ENCODE data around the gene PHC2. TPM values are rescaled to one million over a fixed set of nuclear protein-coding genes. Genes with fewer than 3 reads are reported as not detected.

Gene PHC2
- total RNA-seq, 1 donor from 2014 or later: 135 TPM

- no peaks in the 10 kb centered on the region for H3K9me3 Mint-ChIP-seq (ENCODE audit: low read depth)
- peaks cover 2% of the 10 kb centered on the region for H3K27me3 Mint-ChIP-seq
- TF ChIP-seq CTCF (IDR thresholded peaks at IDR 0.05; ENCODE audit: unreplicated experiment): no peak
- peaks cover 9% of the 10 kb centered on the region for H3K4me1 Mint-ChIP-seq (ENCODE audit: low read depth)
- DNase-seq (ENCODE audit: low spot score, unreplicated experiment): no peak
- H3K36me3 Mint-ChIP-seq (ENCODE audit: insufficient read depth): peaks cover 7% of the 10 kb centered on the region
- no peak overlapping the region for H3K27ac Mint-ChIP-seq
- H3K4me3 Mint-ChIP-seq (ENCODE audit: low read depth): no peak overlapping the region
Observed at GRCh38 chr1:33373606-33374005, 57.3 kb downstream of the PHC2 start.

DNA sequence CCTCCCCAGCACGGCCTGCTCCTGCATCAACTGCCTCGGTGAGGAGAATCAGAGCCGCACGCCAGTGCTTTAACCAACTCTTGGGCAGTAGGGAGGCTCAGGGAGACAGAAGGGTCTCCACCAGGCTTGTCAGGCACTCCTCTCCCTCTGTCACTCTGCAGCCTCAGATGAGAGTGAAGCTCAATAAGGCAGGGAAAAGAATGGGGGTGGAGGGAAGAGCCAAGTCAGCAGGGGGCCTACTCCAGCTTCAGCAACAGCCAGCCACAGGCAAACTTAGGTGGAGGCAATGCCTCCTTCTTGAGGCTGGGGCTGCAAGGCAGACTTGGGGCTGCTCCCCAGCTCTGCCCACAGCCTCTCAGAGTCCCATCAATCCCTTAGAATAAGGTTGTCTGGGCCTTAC, 58.2 kb downstream of the PHC2 start:
- H3K4me3 Mint-ChIP-seq (ENCODE audit: low read depth): no peak overlapping the region
- H3K36me3 Mint-ChIP-seq (ENCODE audit: insufficient read depth): peaks cover 7% of the 10 kb centered on the region
- H3K27ac Mint-ChIP-seq: no peak overlapping the region
- H3K4me1 Mint-ChIP-seq (ENCODE audit: low read depth): peaks cover 3% of the 10 kb centered on the region
- no peak for TF ChIP-seq CTCF (IDR thresholded peaks at IDR 0.05; ENCODE audit: unreplicated experiment)
- H3K9me3 Mint-ChIP-seq (ENCODE audit: low read depth): no peaks in the 10 kb centered on the region
- peaks cover 2% of the 10 kb centered on the region for H3K27me3 Mint-ChIP-seq
- DNase-seq (ENCODE audit: low spot score, unreplicated experiment): no peak

DNA sequence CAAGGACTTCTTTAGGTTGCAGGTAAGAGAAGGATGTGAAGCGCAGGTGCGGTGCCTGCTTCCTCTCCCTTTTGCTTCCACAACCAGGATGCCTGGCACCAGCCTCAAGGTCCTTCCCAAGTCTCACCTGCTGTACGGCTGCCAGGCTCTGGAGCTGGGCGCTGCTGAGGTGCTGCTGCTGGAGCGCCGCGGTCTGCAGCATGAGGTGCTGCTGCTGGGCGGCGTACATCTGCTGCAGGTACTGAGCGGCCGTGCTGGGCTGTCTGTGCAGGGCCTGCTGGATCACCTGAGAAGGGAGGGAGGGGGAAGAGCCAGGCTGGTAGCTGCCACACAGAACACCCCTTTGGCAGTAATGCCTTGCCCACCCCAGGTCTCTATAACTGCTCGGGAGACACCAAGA, 58.7 kb downstream of the PHC2 start:
- peaks cover 2% of the 10 kb centered on the region for H3K27me3 Mint-ChIP-seq
- no peaks in the 10 kb centered on the region for H3K9me3 Mint-ChIP-seq (ENCODE audit: low read depth)
- no peak for DNase-seq (ENCODE audit: low spot score, unreplicated experiment)
- no peak overlapping the region for H3K27ac Mint-ChIP-seq
- peaks cover 2% of the 10 kb centered on the region for H3K4me1 Mint-ChIP-seq (ENCODE audit: low read depth)
- no peak overlapping the region for H3K4me3 Mint-ChIP-seq (ENCODE audit: low read depth)
- no peak for TF ChIP-seq CTCF (IDR thresholded peaks at IDR 0.05; ENCODE audit: unreplicated experiment)
- H3K36me3 Mint-ChIP-seq (ENCODE audit: insufficient read depth): peaks cover 7% of the 10 kb centered on the region

GRCh38 chr1:33371334-33371733, 59.6 kb downstream of the PHC2 start:
- H3K36me3 Mint-ChIP-seq (ENCODE audit: insufficient read depth): peaks cover 7% of the 10 kb centered on the region
- H3K9me3 Mint-ChIP-seq (ENCODE audit: low read depth): no peaks in the 10 kb centered on the region
- DNase-seq (ENCODE audit: low spot score, unreplicated experiment): no peak
- H3K4me1 Mint-ChIP-seq (ENCODE audit: low read depth): peaks cover 7% of the 10 kb centered on the region
- peaks cover 2% of the 10 kb centered on the region for H3K27me3 Mint-ChIP-seq
- no peak overlapping the region for H3K27ac Mint-ChIP-seq
- H3K4me3 Mint-ChIP-seq (ENCODE audit: low read depth): no peak overlapping the region
- no peak for TF ChIP-seq CTCF (IDR thresholded peaks at IDR 0.05; ENCODE audit: unreplicated experiment)

DNA sequence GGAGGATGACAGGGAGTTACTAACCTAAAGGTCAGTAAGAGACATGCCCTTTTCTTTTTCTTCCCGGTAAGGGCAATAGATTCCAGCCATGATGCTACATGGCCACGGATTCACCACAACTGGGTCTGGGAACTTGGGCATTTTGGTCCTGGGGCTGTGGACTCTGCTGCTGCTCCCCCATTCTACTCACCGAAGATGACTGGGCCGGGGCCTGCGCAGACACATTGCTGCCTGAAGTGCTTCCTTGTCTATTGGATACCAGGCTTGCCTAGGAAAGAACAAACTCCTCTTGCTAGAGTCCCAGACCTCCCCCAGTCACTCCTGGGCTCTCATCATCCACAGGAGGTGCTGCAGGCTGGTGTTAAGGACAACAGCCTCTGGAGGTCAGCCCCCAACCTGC, 60.1 kb downstream of the PHC2 start:
- H3K4me3 Mint-ChIP-seq (ENCODE audit: low read depth): no peak overlapping the region
- H3K27ac Mint-ChIP-seq: no peak overlapping the region
- peaks cover 7% of the 10 kb centered on the region for H3K36me3 Mint-ChIP-seq (ENCODE audit: insufficient read depth)
- H3K27me3 Mint-ChIP-seq: peaks cover 2% of the 10 kb centered on the region
- peaks cover 11% of the 10 kb centered on the region for H3K4me1 Mint-ChIP-seq (ENCODE audit: low read depth)
- no peak for TF ChIP-seq CTCF (IDR thresholded peaks at IDR 0.05; ENCODE audit: unreplicated experiment)
- DNase-seq (ENCODE audit: low spot score, unreplicated experiment): no peak
- H3K9me3 Mint-ChIP-seq (ENCODE audit: low read depth): no peaks in the 10 kb centered on the region

Measured in progenitor cell of endocrine pancreas (in vitro differentiated cells).